Esophagus squamous epithelium (tissue), 4 donors: ENCODE measurements around the gene CLCN2.

ENCODE experiments used
- POLR2A ChIP-seq, 4 donors: fragments of 450-650 bp; IDR thresholded peaks; one replicate each; pipeline ENCODE4 v1.6.1; 2017; ENCODE audit warnings: antibody characterized with exemption in 4 of 4, mild to moderate bottlenecking in 4 of 4, moderate library complexity in 3 of 4
- TF ChIP-seq, protein P1 (sequence below), 6 experiments: fragments of 450-650 bp in 4 of 6; fragments of 200-600 bp in 2 of 6; sonication (generic) in 2 of 6; IDR thresholded peaks; one replicate each; pipeline ENCODE4 v1.5.1; 2016 to 2019; ENCODE audit warnings: antibody characterized with exemption in 6 of 6, mild to moderate bottlenecking in 4 of 6, moderate library complexity in 4 of 6

GRCh38 chr3:184387174-184387714, 25.8 kb upstream of the CLCN2 start:
- TF ChIP-seq, protein P1, sequence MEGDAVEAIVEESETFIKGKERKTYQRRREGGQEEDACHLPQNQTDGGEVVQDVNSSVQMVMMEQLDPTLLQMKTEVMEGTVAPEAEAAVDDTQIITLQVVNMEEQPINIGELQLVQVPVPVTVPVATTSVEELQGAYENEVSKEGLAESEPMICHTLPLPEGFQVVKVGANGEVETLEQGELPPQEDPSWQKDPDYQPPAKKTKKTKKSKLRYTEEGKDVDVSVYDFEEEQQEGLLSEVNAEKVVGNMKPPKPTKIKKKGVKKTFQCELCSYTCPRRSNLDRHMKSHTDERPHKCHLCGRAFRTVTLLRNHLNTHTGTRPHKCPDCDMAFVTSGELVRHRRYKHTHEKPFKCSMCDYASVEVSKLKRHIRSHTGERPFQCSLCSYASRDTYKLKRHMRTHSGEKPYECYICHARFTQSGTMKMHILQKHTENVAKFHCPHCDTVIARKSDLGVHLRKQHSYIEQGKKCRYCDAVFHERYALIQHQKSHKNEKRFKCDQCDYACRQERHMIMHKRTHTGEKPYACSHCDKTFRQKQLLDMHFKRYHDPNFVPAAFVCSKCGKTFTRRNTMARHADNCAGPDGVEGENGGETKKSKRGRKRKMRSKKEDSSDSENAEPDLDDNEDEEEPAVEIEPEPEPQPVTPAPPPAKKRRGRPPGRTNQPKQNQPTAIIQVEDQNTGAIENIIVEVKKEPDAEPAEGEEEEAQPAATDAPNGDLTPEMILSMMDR (IDR thresholded peaks at IDR 0.05) = no peak
- TF ChIP-seq POLR2A (IDR thresholded peaks at IDR 0.05) = no peak
